ENCODE measurements around the gene GIT2.

GIT2 gene

GRCh38 chr12:109963330-109963729 lies 32.8 kb downstream of the GIT2 start:
- no peak for TF ChIP-seq CTCF (IDR thresholded peaks at IDR 0.05)
- H3K27ac ChIP-seq: no peak overlapping the region
- no peak for DNase-seq (ENCODE audit: low spot score)
- H3K4me3 ChIP-seq: no peak overlapping the region

- Histone ChIP-seq H3K4me3 (no peak overlapping the region), H3K27ac (no peak overlapping the region)
- no peak for DNase-seq (ENCODE audit: low spot score)
- TF ChIP-seq CTCF (IDR thresholded peaks at IDR 0.05): no peak
These were observed 33.8 kb downstream of the GIT2 start for GRCh38 chr12:109962398-109962797.

- no peak for DNase-seq (ENCODE audit: low spot score)
- no peak for TF ChIP-seq CTCF (IDR thresholded peaks at IDR 0.05)
- Histone ChIP-seq H3K27ac (no peak overlapping the region), H3K4me3 (no peak overlapping the region)
These were observed 34.6 kb downstream of the GIT2 start for GRCh38 chr12:109961612-109962011.

GRCh38 chr12:109961201-109961600 lies 35.0 kb downstream of the GIT2 start:
- Histone ChIP-seq H3K4me3 (no peak overlapping the region), H3K27ac (no peak overlapping the region)
- TF ChIP-seq CTCF (IDR thresholded peaks at IDR 0.05): no peak
- DNase-seq (ENCODE audit: low spot score): no peak

GRCh38 chr12:109959411-109960093 lies 36.6 kb downstream of the GIT2 start:
- no peak for TF ChIP-seq CTCF (IDR thresholded peaks at IDR 0.05)
- DNase-seq (ENCODE audit: low spot score): no peak
- no peak overlapping the region for H3K27ac ChIP-seq
- H3K4me3 ChIP-seq: no peak overlapping the region

- H3K27ac ChIP-seq: no peak overlapping the region
- no peak overlapping the region for H3K4me3 ChIP-seq
- no peak for DNase-seq (ENCODE audit: low spot score)
- TF ChIP-seq CTCF (IDR thresholded peaks at IDR 0.05): no peak
These were observed 37.8 kb downstream of the GIT2 start for GRCh38 chr12:109958374-109958773.

- no peak for TF ChIP-seq CTCF (IDR thresholded peaks at IDR 0.05)
- H3K27ac ChIP-seq: peak overlapping the region in 1 of 2 donors; percentile 88
- no peak for DNase-seq (ENCODE audit: low spot score)
- no peak overlapping the region for H3K4me3 ChIP-seq
These were observed 42.5 kb downstream of the GIT2 start for GRCh38 chr12:109953656-109954055.
